SU-DHL-6 (cell line): Measurements from ENCODE around the gene ANTXR1.

Experiments used
- CTCF ChIP-seq: fragments of 200-600 bp; sonication (generic); IDR thresholded peaks from one replicate; pipeline ENCODE4 v1.5.1; 2017; ENCODE audit warnings: antibody characterized with exemption, mild to moderate bottlenecking, low read length, moderate library complexity; ENCODE audit not compliant: insufficient read depth, poor library complexity, severe bottlenecking
- EZH2phosphoT487 ChIP-seq: fragments of 200-600 bp; sonication (generic), shearing (Covaris generic); conservative IDR thresholded peaks from 2 replicates; pipeline ENCODE4 v1.6.1; 2018; ENCODE audit warnings: mild to moderate bottlenecking, antibody characterized with exemption, low read length, moderate library complexity, mixed read lengths

GRCh38 chr2:69291004-69291650 is 278.1 kb downstream of the ANTXR1 start:
- TF ChIP-seq CTCF (no peak), EZH2phosphoT487 (no peak)
